ENCODE measurements around the gene PNRC2.

The PNRC2 gene

GRCh38 chr1:23964235-23964668 lies 4.6 kb downstream of the PNRC2 start:
- no peak overlapping the region for H3K27ac ChIP-seq (ENCODE audit: insufficient read depth in 1 of 2, low read depth in 1 of 2, low read length in 2 of 2, poor library complexity in 1 of 2, severe bottlenecking in 2 of 2)
- peaks cover 9 to 48% (median 29%) of the 10 kb centered on the region in 4 experiments for H3K36me3 ChIP-seq (ENCODE audit: control insufficient read depth in 4 of 4, insufficient read depth in 4 of 4, low read length in 3 of 4)
- H3K4me1 ChIP-seq (ENCODE audit: control extremely low read depth in 1 of 4, control insufficient read depth in 4 of 4, insufficient read depth in 4 of 4, low read length in 3 of 4), result peaks cover 0 to 29% (median 15%) of the 10 kb centered on the region in 4 experiments
- no peak overlapping the region for H3K4me3 ChIP-seq (ENCODE audit: control insufficient read depth in 1 of 7, extremely low read depth in 1 of 7, insufficient read depth in 4 of 7, low read depth in 2 of 7, low read length in 6 of 7)
- WGBS (ENCODE audit: insufficient coverage), result 70% methylated on average over 2 of the region's 3 CpGs
- CTCF ChIA-PET, result interaction anchor here (0.9 to 1.9 kb wide), 3 partner anchors 10 to 25 kb away, joined by 3 to 9 read pairs (median 3); no protein-coding TSS in a partner anchor
- no peaks in the 10 kb centered on the region for H3K27me3 ChIP-seq (replicated peaks in 2 of 5; ENCODE audit: control insufficient read depth in 4 of 5, insufficient read depth in 5 of 5, low read length in 4 of 5)
- no peak for DNase-seq
- POLR2A ChIA-PET, result interaction anchor here (1.0 kb wide), 1 partner anchor 9 kb away, joined by 3 read pairs; no protein-coding TSS in a partner anchor
- H3K9me3 ChIP-seq (ENCODE audit: control extremely low read depth in 1 of 5, control insufficient read depth in 4 of 5, insufficient read depth in 2 of 5, low read depth in 1 of 5, low read length in 4 of 5), result no peaks in the 10 kb centered on the region

- ChIA-PET POLR2A (interaction anchor here (1.0 kb wide), 1 partner anchor 8 kb away, joined by 3 read pairs; no protein-coding TSS in a partner anchor), CTCF (interaction anchor here (1.0 to 1.9 kb wide), 3 partner anchors 9 to 24 kb away, joined by 3 to 9 read pairs (median 7); no protein-coding TSS in a partner anchor)
- peak overlapping the region in 1 of 2 experiments; percentile 40 for H3K27ac ChIP-seq (ENCODE audit: insufficient read depth in 1 of 2, low read depth in 1 of 2, low read length in 2 of 2, poor library complexity in 1 of 2, severe bottlenecking in 2 of 2)
These were observed 5.4 kb downstream of the PNRC2 start for GRCh38 chr1:23964790-23965740.

GRCh38 chr1:23966973-23967493 lies 7.4 kb downstream of the PNRC2 start:
- H3K36me3 ChIP-seq (ENCODE audit: control insufficient read depth in 4 of 4, insufficient read depth in 4 of 4, low read length in 3 of 4), result peaks cover 18 to 68% (median 44%) of the 10 kb centered on the region in 4 experiments
- H3K4me1 ChIP-seq (ENCODE audit: control extremely low read depth in 1 of 4, control insufficient read depth in 4 of 4, insufficient read depth in 4 of 4, low read length in 3 of 4), result peaks cover 0 to 17% (median 7%) of the 10 kb centered on the region in 4 experiments
- H3K27me3 ChIP-seq (replicated peaks in 2 of 5; ENCODE audit: control insufficient read depth in 4 of 5, insufficient read depth in 5 of 5, low read length in 4 of 5), result no peaks in the 10 kb centered on the region
- DNase-seq, result no peak
- H3K9me3 ChIP-seq (ENCODE audit: control extremely low read depth in 1 of 5, control insufficient read depth in 4 of 5, insufficient read depth in 2 of 5, low read depth in 1 of 5, low read length in 4 of 5), result no peaks in the 10 kb centered on the region
- H3K27ac ChIP-seq (ENCODE audit: insufficient read depth in 1 of 2, low read depth in 1 of 2, low read length in 2 of 2, poor library complexity in 1 of 2, severe bottlenecking in 2 of 2), result no peak overlapping the region
- CTCF ChIA-PET, result interaction anchor here (1.0 to 1.1 kb wide), 2 partner anchors 9 to 47 kb away, joined by 3 to 4 read pairs; no protein-coding TSS in a partner anchor
- no peak overlapping the region for H3K4me3 ChIP-seq (ENCODE audit: control insufficient read depth in 1 of 7, extremely low read depth in 1 of 7, insufficient read depth in 4 of 7, low read depth in 2 of 7, low read length in 6 of 7)
- POLR2A ChIA-PET, result interaction anchor here (1.1 kb wide), 1 partner anchor 10 kb away, joined by 5 read pairs; no protein-coding TSS in a partner anchor

More at GRCh38 chr1:23964790-23965740, 5.4 kb downstream of the PNRC2 start:
- Histone ChIP-seq H3K27me3 (replicated peaks in 2 of 5; ENCODE audit: control insufficient read depth in 4 of 5, insufficient read depth in 5 of 5, low read length in 4 of 5) (no peaks in the 10 kb centered on the region), H3K9me3 (ENCODE audit: control extremely low read depth in 1 of 5, control insufficient read depth in 4 of 5, insufficient read depth in 2 of 5, low read depth in 1 of 5, low read length in 4 of 5) (no peaks in the 10 kb centered on the region), H3K4me3 (ENCODE audit: control insufficient read depth in 1 of 7, extremely low read depth in 1 of 7, insufficient read depth in 4 of 7, low read depth in 2 of 7, low read length in 6 of 7) (peak overlapping the region in 1 of 7 experiments; percentile 10), H3K4me1 (ENCODE audit: control extremely low read depth in 1 of 4, control insufficient read depth in 4 of 4, insufficient read depth in 4 of 4, low read length in 3 of 4) (peaks cover 0 to 29% (median 15%) of the 10 kb centered on the region in 4 experiments), H3K36me3 (ENCODE audit: control insufficient read depth in 4 of 4, insufficient read depth in 4 of 4, low read length in 3 of 4) (peaks cover 15 to 56% (median 33%) of the 10 kb centered on the region in 4 experiments)
- WGBS (ENCODE audit: insufficient coverage), result no CpG with 5 or more reads among the region's 5 CpGs
- DNase-seq, result peak in 2 of 3 donors; percentile 39 to 45

DNA sequence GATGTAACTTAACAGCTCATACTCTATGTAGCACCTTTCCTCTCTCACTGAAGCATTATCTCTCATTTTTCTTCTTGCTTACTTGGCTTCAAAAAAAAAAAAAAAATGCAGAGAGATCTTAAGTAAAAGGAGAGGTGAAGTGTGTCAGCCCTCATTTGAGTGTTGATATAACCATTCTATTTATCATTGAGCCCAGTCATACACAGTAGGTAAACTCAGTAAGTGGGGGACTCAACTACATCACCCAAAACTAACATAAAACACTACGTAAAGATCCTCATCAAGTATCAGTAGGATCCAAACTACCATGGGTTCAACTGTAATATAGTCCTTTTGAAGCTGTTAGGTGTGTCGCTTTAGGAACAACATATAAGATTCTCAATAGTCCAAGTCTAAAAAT lies 8.2 kb downstream of the PNRC2 start:
- CTCF ChIA-PET, result interaction anchor here (1.0 kb wide), 2 partner anchors 8 to 60 kb away, joined by 3 to 4 read pairs; no protein-coding TSS in a partner anchor

GRCh38 chr1:23977187-23977853 lies 17.7 kb downstream of the PNRC2 start:
- ChIA-PET CTCF (interaction anchor here (2.1 kb wide), 1 partner anchor 12 kb away, joined by 7 read pairs; no protein-coding TSS in a partner anchor), POLR2A (interaction anchor here (1.1 kb wide), 1 partner anchor 11 kb away, joined by 5 read pairs; no protein-coding TSS in a partner anchor)
- no peak for DNase-seq
- Histone ChIP-seq H3K9me3 (ENCODE audit: control extremely low read depth in 1 of 5, control insufficient read depth in 4 of 5, insufficient read depth in 2 of 5, low read depth in 1 of 5, low read length in 4 of 5) (no peaks in the 10 kb centered on the region), H3K27me3 (replicated peaks in 2 of 5; ENCODE audit: control insufficient read depth in 4 of 5, insufficient read depth in 5 of 5, low read length in 4 of 5) (no peaks in the 10 kb centered on the region), H3K4me3 (ENCODE audit: control insufficient read depth in 1 of 7, extremely low read depth in 1 of 7, insufficient read depth in 4 of 7, low read depth in 2 of 7, low read length in 6 of 7) (peak overlapping the region in 4 of 7 experiments; percentile 5 to 96 (median 75)), H3K36me3 (ENCODE audit: control insufficient read depth in 4 of 4, insufficient read depth in 4 of 4, low read length in 3 of 4) (peaks cover 12 to 60% (median 25%) of the 10 kb centered on the region in 4 experiments), H3K27ac (ENCODE audit: insufficient read depth in 1 of 2, low read depth in 1 of 2, low read length in 2 of 2, poor library complexity in 1 of 2, severe bottlenecking in 2 of 2) (peak overlapping the region in 1 of 2 experiments; percentile 40), H3K4me1 (ENCODE audit: control extremely low read depth in 1 of 4, control insufficient read depth in 4 of 4, insufficient read depth in 4 of 4, low read length in 3 of 4) (peaks cover 21 to 57% (median 45%) of the 10 kb centered on the region in 4 experiments)
- WGBS (ENCODE audit: insufficient coverage), result 80% methylated on average over 1 of the region's 4 CpGs

More for the DNA sequence above, 8.2 kb downstream of the PNRC2 start:
- Histone ChIP-seq H3K27ac (ENCODE audit: insufficient read depth in 1 of 2, low read depth in 1 of 2, low read length in 2 of 2, poor library complexity in 1 of 2, severe bottlenecking in 2 of 2) (no peak overlapping the region), H3K4me3 (ENCODE audit: control insufficient read depth in 1 of 7, extremely low read depth in 1 of 7, insufficient read depth in 4 of 7, low read depth in 2 of 7, low read length in 6 of 7) (no peak overlapping the region), H3K4me1 (ENCODE audit: control extremely low read depth in 1 of 4, control insufficient read depth in 4 of 4, insufficient read depth in 4 of 4, low read length in 3 of 4) (peaks cover 0 to 17% (median 6%) of the 10 kb centered on the region in 4 experiments), H3K27me3 (replicated peaks in 2 of 5; ENCODE audit: control insufficient read depth in 4 of 5, insufficient read depth in 5 of 5, low read length in 4 of 5) (no peaks in the 10 kb centered on the region), H3K36me3 (ENCODE audit: control insufficient read depth in 4 of 4, insufficient read depth in 4 of 4, low read length in 3 of 4) (peaks cover 19 to 71% (median 46%) of the 10 kb centered on the region in 4 experiments), H3K9me3 (ENCODE audit: control extremely low read depth in 1 of 5, control insufficient read depth in 4 of 5, insufficient read depth in 2 of 5, low read depth in 1 of 5, low read length in 4 of 5) (no peaks in the 10 kb centered on the region)
- POLR2A ChIA-PET, result interaction anchor here (0.6 to 1.4 kb wide), 2 partner anchors 13 to 71 kb away, joined by 3 to 5 read pairs; partner anchors contain the start of gene SRSF10
- no peak for DNase-seq
- WGBS (ENCODE audit: insufficient coverage), result no CpG with 5 or more reads among the region's 2 CpGs

GRCh38 chr1:23977854-23978191 lies 18.2 kb downstream of the PNRC2 start:
- peaks cover 24 to 57% (median 48%) of the 10 kb centered on the region in 4 experiments for H3K4me1 ChIP-seq (ENCODE audit: control extremely low read depth in 1 of 4, control insufficient read depth in 4 of 4, insufficient read depth in 4 of 4, low read length in 3 of 4)
- H3K4me3 ChIP-seq (ENCODE audit: control insufficient read depth in 1 of 7, extremely low read depth in 1 of 7, insufficient read depth in 4 of 7, low read depth in 2 of 7, low read length in 6 of 7), result peak overlapping the region in 5 of 7 experiments; percentile 4 to 96 (median 61)
- H3K27ac ChIP-seq (ENCODE audit: insufficient read depth in 1 of 2, low read depth in 1 of 2, low read length in 2 of 2, poor library complexity in 1 of 2, severe bottlenecking in 2 of 2), result no peak overlapping the region
- H3K36me3 ChIP-seq (ENCODE audit: control insufficient read depth in 4 of 4, insufficient read depth in 4 of 4, low read length in 3 of 4), result peaks cover 10 to 58% (median 25%) of the 10 kb centered on the region in 4 experiments
- H3K9me3 ChIP-seq (ENCODE audit: control extremely low read depth in 1 of 5, control insufficient read depth in 4 of 5, insufficient read depth in 2 of 5, low read depth in 1 of 5, low read length in 4 of 5), result no peaks in the 10 kb centered on the region
- WGBS (ENCODE audit: insufficient coverage), result 67% methylated on average over 1 of the region's 1 CpG
- CTCF ChIA-PET, result no interaction called here
- no peak for DNase-seq
- POLR2A ChIA-PET, result interaction anchor here (1.1 kb wide), 1 partner anchor 11 kb away, joined by 5 read pairs; no protein-coding TSS in a partner anchor
- H3K27me3 ChIP-seq (replicated peaks in 2 of 5; ENCODE audit: control insufficient read depth in 4 of 5, insufficient read depth in 5 of 5, low read length in 4 of 5), result no peaks in the 10 kb centered on the region
